ENCODE results near the gene M1AP.

Gene M1AP

GRCh38 chr2:74655579-74655978, 7.4 kb upstream of the M1AP start:
- no peak for TF ChIP-seq CTCF (IDR thresholded peaks at IDR 0.05; ENCODE audit: low read depth, low read length)
- no peak for DNase-seq (ENCODE audit: low read depth in 2 of 2)
- H3K4me3 ChIP-seq (replicated peaks in 1 of 2; ENCODE audit: low read depth in 2 of 2, low read length in 2 of 2), result no peak overlapping the region

GRCh38 chr2:74653985-74654882, 6.1 kb upstream of the M1AP start, which contains the start of gene SEMA4F:
SEMA4F (plus strand) TSS chr2:74654247; CDS start chr2:74654377, 130 bp downstream.
- no peak for TF ChIP-seq CTCF (IDR thresholded peaks at IDR 0.05; ENCODE audit: low read depth, low read length)
- peak within 1 kb of the TSS; percentile 68 to 72 for H3K4me3 ChIP-seq (replicated peaks in 1 of 2; ENCODE audit: low read depth in 2 of 2, low read length in 2 of 2)
- peak; percentile 94 for DNase-seq (ENCODE audit: low read depth in 2 of 2)

- no peak for TF ChIP-seq CTCF (IDR thresholded peaks at IDR 0.05; ENCODE audit: low read depth, low read length)
- peak overlapping the region; percentile 68 to 72 for H3K4me3 ChIP-seq (replicated peaks in 1 of 2; ENCODE audit: low read depth in 2 of 2, low read length in 2 of 2)
- no peak for DNase-seq (ENCODE audit: low read depth in 2 of 2)
Observed at GRCh38 chr2:74653589-74653984, 5.5 kb upstream of the M1AP start.

GRCh38 chr2:74646834-74647482, 1.2 kb downstream of the M1AP start:
- no peak for DNase-seq (ENCODE audit: low read depth in 2 of 2)
- TF ChIP-seq CTCF (IDR thresholded peaks at IDR 0.05; ENCODE audit: low read depth, low read length), result no peak
- H3K4me3 ChIP-seq (replicated peaks in 1 of 2; ENCODE audit: low read depth in 2 of 2, low read length in 2 of 2), result no peak overlapping the region

GRCh38 chr2:74646201-74646600, 1.9 kb downstream of the M1AP start:
- no peak for TF ChIP-seq CTCF (IDR thresholded peaks at IDR 0.05; ENCODE audit: low read depth, low read length)
- no peak for DNase-seq (ENCODE audit: low read depth in 2 of 2)
- H3K4me3 ChIP-seq (replicated peaks in 1 of 2; ENCODE audit: low read depth in 2 of 2, low read length in 2 of 2), result no peak overlapping the region

GRCh38 chr2:74645344-74645743, 2.8 kb downstream of the M1AP start:
- H3K4me3 ChIP-seq (replicated peaks in 1 of 2; ENCODE audit: low read depth in 2 of 2, low read length in 2 of 2), result no peak overlapping the region
- TF ChIP-seq CTCF (IDR thresholded peaks at IDR 0.05; ENCODE audit: low read depth, low read length), result no peak
- no peak for DNase-seq (ENCODE audit: low read depth in 2 of 2)
